ENCODE results near the gene BSCL2. TPM values are rescaled to one million over a fixed set of nuclear protein-coding genes. Genes with fewer than 3 reads are reported as not detected.

BSCL2 gene
- total RNA-seq, 1 donor from 2014 or later: 58.3 TPM

DNA sequence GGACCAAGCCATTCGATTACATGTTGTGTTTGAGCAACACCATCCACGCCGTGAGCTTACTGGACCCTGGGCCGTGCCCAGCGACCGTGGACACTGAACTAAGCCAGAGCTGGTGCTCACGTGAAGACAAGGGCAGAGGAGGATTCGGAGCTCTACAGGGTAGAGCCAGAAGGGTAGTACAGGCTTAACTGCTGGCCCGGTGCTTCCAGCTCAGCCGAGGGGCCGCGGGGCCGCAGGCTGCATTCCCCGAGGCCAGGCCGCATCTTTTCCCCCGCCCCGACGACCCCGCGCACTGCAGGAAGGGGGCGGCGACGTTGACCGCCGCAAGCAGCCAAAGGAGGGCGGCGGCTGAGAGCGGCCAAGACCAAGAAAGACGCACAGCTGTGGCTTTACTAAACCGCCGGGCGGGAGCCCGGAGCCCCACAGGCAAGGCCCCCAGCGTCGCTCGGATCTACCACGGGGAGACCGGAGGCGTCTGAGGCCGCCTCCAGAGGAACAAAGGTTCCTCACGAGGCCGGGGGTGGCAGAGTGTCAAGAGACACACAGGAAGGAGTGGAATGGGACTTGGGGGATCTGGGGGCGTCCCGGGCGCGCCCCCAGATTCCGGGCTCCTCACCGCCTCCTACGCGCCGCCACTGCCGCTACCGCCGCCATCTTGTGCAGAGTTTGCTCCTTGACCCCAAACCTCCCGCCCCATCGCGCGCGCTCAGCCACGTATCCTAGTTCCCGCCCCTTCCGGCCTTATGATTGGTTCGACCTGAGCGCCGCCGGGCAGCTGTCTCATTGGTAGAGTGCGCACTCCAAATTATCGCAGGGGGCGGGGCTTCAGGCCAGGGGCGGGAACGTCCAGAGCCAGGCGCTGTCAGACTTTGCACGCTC lies 61.0 kb downstream of the BSCL2 start, which contains the start of gene GANAB:
GANAB (minus strand) TSS at position 668 of the 879 bp plus-strand sequence; CDS start at position 654, 14 bp downstream.
- no peaks in the 10 kb centered on the region for H3K9me3 Mint-ChIP-seq
- peak within 1 kb of the TSS; percentile 92 for H3K4me3 Mint-ChIP-seq
- no peak for TF ChIP-seq CTCF (IDR thresholded peaks at IDR 0.05; ENCODE audit: unreplicated experiment)
- peaks cover 12% of the 10 kb centered on the region for H3K4me1 Mint-ChIP-seq
- H3K36me3 Mint-ChIP-seq: peaks cover 4% of the 10 kb centered on the region
- H3K27ac Mint-ChIP-seq: peak within 1 kb of the TSS; percentile 96
- no peaks in the 10 kb centered on the region for H3K27me3 Mint-ChIP-seq (ENCODE audit: low read depth)
- DNase-seq (ENCODE audit: low spot score in 2 of 2, unreplicated experiment in 2 of 2): peak; percentile 95 to 96

DNA sequence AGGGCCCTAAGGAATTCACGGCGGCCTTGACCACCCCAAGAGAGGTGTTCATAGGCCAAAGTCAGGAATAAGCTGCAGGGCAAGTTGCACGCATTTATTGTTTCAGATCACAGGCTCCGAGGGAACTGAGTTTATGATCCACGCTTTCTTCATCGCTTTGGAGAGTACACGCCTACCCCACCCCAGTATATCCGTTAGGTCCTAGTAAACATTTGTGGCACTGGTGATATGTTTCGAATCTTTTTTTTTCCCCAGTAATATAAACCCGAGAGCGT lies 61.6 kb downstream of the BSCL2 start:
- Mint-ChIP-seq H3K9me3 (no peaks in the 10 kb centered on the region), H3K36me3 (peaks cover 4% of the 10 kb centered on the region), H3K27me3 (ENCODE audit: low read depth) (no peaks in the 10 kb centered on the region), H3K27ac (peak overlapping the region; percentile 96), H3K4me3 (peak overlapping the region; percentile 92), H3K4me1 (peaks cover 12% of the 10 kb centered on the region)
- TF ChIP-seq CTCF (IDR thresholded peaks at IDR 0.05; ENCODE audit: unreplicated experiment): no peak
- DNase-seq (ENCODE audit: low spot score in 2 of 2, unreplicated experiment in 2 of 2): no peak

DNA sequence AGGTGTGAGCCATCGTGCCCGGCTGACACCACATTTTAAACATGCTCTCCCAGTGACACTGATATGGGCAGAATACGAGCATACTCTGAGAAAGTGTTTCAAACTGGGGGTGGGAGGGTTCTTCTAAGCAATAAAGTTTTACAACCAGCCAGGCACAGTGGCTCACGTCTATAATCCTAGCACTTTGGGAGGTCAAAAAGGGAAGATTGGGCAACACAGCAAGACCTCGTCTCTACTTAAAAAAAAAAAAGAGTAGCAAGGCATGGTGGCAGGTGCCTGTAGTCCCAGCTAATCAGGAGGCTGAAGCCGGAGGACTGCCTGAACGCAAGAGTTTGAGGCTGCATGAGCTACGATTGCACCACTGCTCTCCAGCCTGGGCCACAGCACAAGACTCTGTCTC lies 63.0 kb downstream of the BSCL2 start:
- Mint-ChIP-seq H3K9me3 (no peaks in the 10 kb centered on the region), H3K4me1 (peaks cover 12% of the 10 kb centered on the region), H3K4me3 (peak overlapping the region; percentile 24), H3K36me3 (peaks cover 6% of the 10 kb centered on the region), H3K27me3 (ENCODE audit: low read depth) (no peaks in the 10 kb centered on the region), H3K27ac (peak overlapping the region; percentile 59)
- DNase-seq (ENCODE audit: low spot score in 2 of 2, unreplicated experiment in 2 of 2): no peak
- no peak for TF ChIP-seq CTCF (IDR thresholded peaks at IDR 0.05; ENCODE audit: unreplicated experiment)

Other genes starting within 250 kb of the BSCL2 start
- 456 to 481 TPM (median 480 TPM) in 3 replicates for gene AHNAK, start 160.6 kb downstream of the BSCL2 start, total RNA-seq
- 1,747 to 1,829 TPM (median 1,814 TPM) in 3 replicates for gene EEF1G, start 133.5 kb downstream of the BSCL2 start, total RNA-seq
- gene TUT1, start 115.9 kb downstream of the BSCL2 start, total RNA-seq: 23.7 to 26.0 TPM (median 24.2 TPM) in 3 replicates
- gene MTA2, start 105.6 kb downstream of the BSCL2 start, total RNA-seq: 121 to 126 TPM (median 124 TPM) in 3 replicates
- 52.2 to 54.3 TPM (median 53.3 TPM) in 3 replicates for gene EML3, start 94.6 kb downstream of the BSCL2 start, total RNA-seq
- 1.7 to 2.5 TPM (median 1.8 TPM) in 3 replicates for gene ROM1, start 94.2 kb downstream of the BSCL2 start, total RNA-seq
- gene B3GAT3, start 85.4 kb downstream of the BSCL2 start, total RNA-seq: 48.1 to 56.4 TPM (median 52.6 TPM) in 3 replicates
- gene GANAB, start 60.8 kb downstream of the BSCL2 start, total RNA-seq: 324 to 342 TPM (median 334 TPM) in 3 replicates
- 21.0 to 22.3 TPM (median 21.1 TPM) in 3 replicates for gene INTS5, start 54.1 kb downstream of the BSCL2 start, total RNA-seq
- 44.9 to 47.5 TPM (median 47.0 TPM) in 3 replicates for gene C11orf98, start 42.2 kb downstream of the BSCL2 start, total RNA-seq
- 17.1 to 20.6 TPM (median 18.7 TPM) in 3 replicates for gene CSKMT, start 42.1 kb downstream of the BSCL2 start, total RNA-seq
- gene UQCC3, start 35.8 kb downstream of the BSCL2 start, total RNA-seq: 7.3 to 8.4 TPM (median 8.0 TPM) in 3 replicates
- gene LBHD1, start 35.2 kb downstream of the BSCL2 start, total RNA-seq: 8.3 to 11.6 TPM (median 9.8 TPM) in 3 replicates
- 112 to 119 TPM (median 118 TPM) in 3 replicates for gene UBXN1, start 28.4 kb downstream of the BSCL2 start, total RNA-seq
- 1.6 to 2.3 TPM (median 1.7 TPM) in 3 replicates for gene LRRN4CL, start 17.9 kb downstream of the BSCL2 start, total RNA-seq
- 0.60 to 1.5 TPM (median 0.97 TPM) in 3 replicates for gene GNG3, start 252 bp upstream of the BSCL2 start, total RNA-seq
- 60.3 to 62.0 TPM (median 61.5 TPM) in 3 replicates for gene HNRNPUL2, start 20.0 kb upstream of the BSCL2 start, total RNA-seq
- gene TTC9C, start 21.1 kb upstream of the BSCL2 start, total RNA-seq: 39.8 to 46.0 TPM (median 41.7 TPM) in 3 replicates
- 11.6 to 14.7 TPM (median 13.2 TPM) in 3 replicates for gene ZBTB3, start 46.7 kb upstream of the BSCL2 start, total RNA-seq
- 84.0 to 89.2 TPM (median 85.2 TPM) in 3 replicates for gene POLR2G, start 54.2 kb upstream of the BSCL2 start, total RNA-seq
- gene TAF6L, start 64.0 kb upstream of the BSCL2 start, total RNA-seq: 40.2 to 42.9 TPM (median 42.8 TPM) in 3 replicates
- 31.3 to 33.9 TPM (median 32.6 TPM) in 3 replicates for gene TMEM179B, start 80.0 kb upstream of the BSCL2 start, total RNA-seq
- 17.4 to 21.4 TPM (median 19.2 TPM) in 3 replicates for gene TMEM223, start 84.6 kb upstream of the BSCL2 start, total RNA-seq
- 108 to 111 TPM (median 110 TPM) in 3 replicates for gene NXF1, start 98.0 kb upstream of the BSCL2 start, total RNA-seq
- 55.2 to 57.9 TPM (median 55.8 TPM) in 3 replicates for gene STX5, start 124.6 kb upstream of the BSCL2 start, total RNA-seq
- not detected in 3 replicates for gene TEX54, start 125.4 kb upstream of the BSCL2 start, total RNA-seq
- 59.3 to 63.7 TPM (median 62.1 TPM) in 3 replicates for gene WDR74, start 132.2 kb upstream of the BSCL2 start, total RNA-seq
- 205 to 212 TPM (median 208 TPM) in 3 replicates for gene SLC3A2, start 173.5 kb upstream of the BSCL2 start, total RNA-seq
- 0.09 to 0.72 TPM (median 0.11 TPM) in 3 replicates for gene CHRM1, start 213.9 kb upstream of the BSCL2 start, total RNA-seq